HepG2 (cell line): ENCODE measurements around the gene PEX10. TPM values are rescaled to one million over a fixed set of nuclear protein-coding genes. Genes with fewer than 3 reads are reported as not detected.

Source experiments
- ATAC-seq: fragments of 200-7000 bp; cut with Tn5 transposase; 3 replicates; pipeline ENCODE4 v1.9.1; 2020; ENCODE audit warnings: mild to moderate bottlenecking, moderate library complexity
- BruUV-seq: library from RNA; stranded (reverse); fragments of 400-500 nt; replicated peaks from 2 replicates; lab custom pipeline; 2021; lab: Mats Ljungman, UMichigan
- CTCF ChIA-PET: fragments of 300-600 bp; formaldehyde crosslinking; extraction: SDS; loops from one replicate; lab custom pipeline; 2021; ENCODE audit warnings: low total read pairs, inconsistent platforms, low intra/inter-chr PET ratio; lab: Yijun Ruan, JAX
- POLR2A ChIA-PET: fragments of 350-600 bp; sonication (Branson Sonifier 250); formaldehyde crosslinking; loops from one replicate; lab custom pipeline; 2020; ENCODE audit warnings: antibody characterized with exemption, inconsistent platforms; lab: Yijun Ruan, JAX
- DNase-seq: peaks from one replicate; pipeline ENCODE4 v3.0.0-alpha.2; 2015; ENCODE audit warnings: low spot score
- FAIRE-seq: peaks from 3 replicates; lab custom pipeline; 2011; peaks lifted over from hg19 to GRCh38; lab: Jason Lieb, UNC
- H2AFZ ChIP-seq: one replicate; pipeline ENCODE4 v1.6.1; 2011; ENCODE audit warnings: low read length, inconsistent platforms
- H3K27ac ChIP-seq: fragments of 300-600 bp; 3 replicates; pipeline ENCODE4 v1.8.0; 2011; ENCODE audit warnings: mixed run types, mild to moderate bottlenecking, mixed read lengths, low read length, inconsistent platforms; ENCODE audit not compliant: insufficient read depth; ENCODE audit errors: extremely low read length
- H3K27me3 ChIP-seq, 2 experiments: fragments of 200-600 bp in 1 of 2; 2 replicates in 1 of 2; 3 replicates in 1 of 2; pipeline versions ENCODE4 v1.6.0 to v1.8.0; 2011; ENCODE audit warnings: low read length in 2 of 2, mild to moderate bottlenecking in 2 of 2, moderate library complexity in 2 of 2, inconsistent platforms in 1 of 2; ENCODE audit not compliant: insufficient read depth in 2 of 2, control insufficient read depth in 1 of 2
- H3K36me3 ChIP-seq, 2 experiments: fragments of 200-600 bp in 1 of 2; replicated peaks in 1 of 2; 2 replicates in 1 of 2; 3 replicates in 1 of 2; pipeline versions ENCODE4 v1.5.1 to v1.8.0; 2011; ENCODE audit warnings: low read length in 2 of 2, inconsistent platforms in 1 of 2; ENCODE audit not compliant: insufficient read depth in 2 of 2, control insufficient read depth in 1 of 2
- H3K4me1 ChIP-seq: 2 replicates; pipeline ENCODE4 v1.5.1; 2012; ENCODE audit warnings: low read length, inconsistent platforms; ENCODE audit not compliant: insufficient read depth
- H3K4me2 ChIP-seq: 2 replicates; pipeline ENCODE4 v1.6.0; 2011; ENCODE audit warnings: low read depth, low read length, inconsistent platforms
- H3K4me3 ChIP-seq, 3 experiments: fragments of 200-600 bp in 1 of 3; sonication (generic), shearing (Covaris generic) in 1 of 3; replicated peaks in 1 of 3; 2 replicates each; pipeline ENCODE4 v1.5.1; 2011 to 2016; ENCODE audit warnings: low read length in 3 of 3, inconsistent platforms in 2 of 3, low read depth in 2 of 3, mild to moderate bottlenecking in 2 of 3, control low read depth in 1 of 3, mixed read lengths in 1 of 3; ENCODE audit not compliant: insufficient read depth in 1 of 3
- H3K79me2 ChIP-seq: one replicate; pipeline ENCODE4 v1.6.1; 2011; ENCODE audit warnings: low read length, inconsistent platforms; ENCODE audit not compliant: insufficient read depth
- H3K9ac ChIP-seq: 2 replicates; pipeline ENCODE4 v1.6.0; 2011; ENCODE audit warnings: mild to moderate bottlenecking, low read depth, low read length, inconsistent platforms; ENCODE audit not compliant: insufficient read depth
- H3K9me3 ChIP-seq: 2 replicates; pipeline ENCODE4 v1.5.1; 2012; ENCODE audit warnings: mild to moderate bottlenecking, low read length
- H4K20me1 ChIP-seq: 2 replicates; pipeline ENCODE4 v1.6.0; 2011; ENCODE audit warnings: inconsistent platforms, mild to moderate bottlenecking, low read length, moderate library complexity; ENCODE audit not compliant: insufficient read depth
- ATF2 ChIP-seq: sonication (generic); formaldehyde crosslinking; IDR thresholded peaks from 2 replicates; pipeline ENCODE4 v1.4.0; 2020; ENCODE audit warnings: missing genetic modification reagents
- CEBPG ChIP-seq: IDR thresholded peaks from 2 replicates; pipeline ENCODE4 v1.6.1; 2016
- GATAD2A ChIP-seq: IDR thresholded peaks from 2 replicates; pipeline ENCODE4 v1.6.1; 2016
- HIC2 ChIP-seq: sonication (generic); formaldehyde crosslinking; IDR thresholded peaks from 2 replicates; pipeline ENCODE4 v1.9.0; 2022; ENCODE audit warnings: low read depth, missing genetic modification reagents
- HNRNPK ChIP-seq: fragments of 200-400 bp; formaldehyde crosslinking; IDR thresholded peaks from 2 replicates; pipeline ENCODE4 v1.6.1; 2018; ENCODE audit warnings: low read length, low read depth, moderate library complexity, mild to moderate bottlenecking; ENCODE audit not compliant: poor library complexity, severe bottlenecking
- HOXA5 ChIP-seq: sonication (generic); formaldehyde crosslinking; IDR thresholded peaks from 2 replicates; pipeline ENCODE4 v1.4.0; 2020; ENCODE audit warnings: missing genetic modification reagents
- HOXD1 ChIP-seq: sonication (generic); formaldehyde crosslinking; IDR thresholded peaks from 2 replicates; pipeline ENCODE4 v1.5.0; 2020; ENCODE audit warnings: missing genetic modification reagents
- MYNN ChIP-seq: sonication (generic); formaldehyde crosslinking; IDR thresholded peaks from 2 replicates; pipeline ENCODE4 v1.4.0; 2020; ENCODE audit warnings: mild to moderate bottlenecking, low read depth, missing genetic modification reagents
- NCOA2 ChIP-seq: sonication (generic); formaldehyde crosslinking; IDR thresholded peaks from 2 replicates; pipeline ENCODE4 v1.8.0; 2022; ENCODE audit warnings: inconsistent platforms
- PRMT3 ChIP-seq: sonication (generic); formaldehyde crosslinking; IDR thresholded peaks from 2 replicates; pipeline ENCODE4 v1.8.1; 2022; ENCODE audit warnings: low read depth, mild to moderate bottlenecking, moderate library complexity, missing genetic modification reagents, borderline replicate concordance
- YEATS2 ChIP-seq: sonication (generic); formaldehyde crosslinking; IDR thresholded peaks from 2 replicates; pipeline ENCODE4 v1.4.0; 2020; ENCODE audit warnings: missing genetic modification reagents, borderline replicate concordance
- ZBTB10 ChIP-seq: sonication (generic); formaldehyde crosslinking; IDR thresholded peaks from 2 replicates; pipeline ENCODE4 v1.4.0; 2020; ENCODE audit warnings: missing genetic modification reagents, borderline replicate concordance
- ZFAT ChIP-seq: sonication (generic); formaldehyde crosslinking; conservative IDR thresholded peaks from 2 replicates; pipeline ENCODE4 v1.8.1; 2023; ENCODE audit warnings: missing genetic modification reagents, inconsistent platforms
- ZNF260 ChIP-seq: sonication (generic); formaldehyde crosslinking; IDR thresholded peaks from 2 replicates; pipeline ENCODE4 v1.4.0; 2020; ENCODE audit warnings: missing genetic modification reagents, low read depth, mild to moderate bottlenecking, borderline replicate concordance
- ZNF83 ChIP-seq: sonication (generic); formaldehyde crosslinking; IDR thresholded peaks from 2 replicates; pipeline ENCODE4 v1.4.0; 2020; ENCODE audit warnings: missing genetic modification reagents, mild to moderate bottlenecking, borderline replicate concordance
- WGBS: methylation state at CpG from one replicate; pipeline ENCODE4 v1.1.6; 2017; ENCODE audit warnings: low lambda C conversion rate; 5-methylcytosine and 5-hydroxymethylcytosine counted together
- in situ Hi-C: cut with HindIII; loops from 2 replicates; pipeline ENCODE4 v1.10.0; 2017; ENCODE audit warnings: low pct_unique_long_range_greater_than_20kb; ENCODE audit not compliant: extremely low pct_ligation_motif_present
- intact Hi-C: fragments of 100-400 bp; cut with micrococcal nuclease; formaldehyde crosslinking; loops from one replicate; pipeline ENCODE4 v1.10.0; 2022; ENCODE audit not compliant: unreplicated experiment
- polyA plus RNA-seq, 8 experiments: library from polyadenylated mRNA; depleted of rRNA in 3 of 8; stranded (reverse) in 7 of 8; unstranded in 1 of 8; fragments of >200 nt; fragmentation: Illumina TruSeq in 4 of 8; extraction: Trizol in 4 of 8; gene quantifications; 2 replicates each; pipeline versions ENCODE4 v1.2.1 to v1.2.3, GENCODE V29; 2011 to 2016; ENCODE audit warnings: low read depth in 4 of 8, missing spikeins in 1 of 8, mixed read lengths in 1 of 8; ENCODE audit not compliant: insufficient read depth in 1 of 8
- total RNA-seq, 5 experiments: library from RNA; depleted of rRNA; stranded (reverse); fragments of >200 nt; fragmentation: Illumina TruSeq; extraction: Trizol; gene quantifications; 2 replicates each; pipeline ENCODE4 v1.2.3, GENCODE V29; 2016; ENCODE audit warnings: low read depth in 1 of 5

The PEX10 gene
- total and polyA plus RNA-seq, 2 of the 13 experiments (the other 11 are each of a cell fraction or from before 2014, with no cell fraction given), result 16.1 to 39.6 TPM

GRCh38 chr1:2384130-2384860 is 28.1 kb downstream of the PEX10 start:
- DNase-seq, result peak; percentile 43
- Histone ChIP-seq H3K36me3 (0 out of 5 replicates have a peak, but pooled peaks cover 0 to 3% of the 10 kb centered on the region in 2 experiments), H3K9me3 (no peaks in the 10 kb centered on the region), H3K79me2 (no peaks in the 10 kb centered on the region), H2AFZ (no peak overlapping the region), H4K20me1 (no peaks in the 10 kb centered on the region), H3K27ac (peak overlapping the region; percentile 20), H3K4me3 (peak overlapping the region in 1 of 3 experiments; percentile 10; a peak in 1 of 6 replicates), H3K4me2 (peak overlapping the region; percentile 48), H3K4me1 (peaks cover 27% of the 10 kb centered on the region), H3K9ac (no peak overlapping the region), H3K27me3 (no peaks in the 10 kb centered on the region)
- CTCF ChIA-PET, result no interaction called here
- BruUV-seq, result no TSS peak
- intact Hi-C loops, result loop anchor here (5.0 kb wide), 1 partner anchor 72 kb away; no protein-coding TSS in a partner anchor
- WGBS, result 63% methylated on average over 21 of the region's 21 CpGs
- peak; percentile 18 for FAIRE-seq
- ATAC-seq, result peak; percentile 21
- POLR2A ChIA-PET, result interaction anchor here (0.9 kb wide), 1 partner anchor 190 kb away, joined by 4 read pairs; the partner anchor contains the start of gene FAAP20
- in situ Hi-C loops, result loop anchor here (5.0 kb wide), 1 partner anchor 192 kb away; the partner anchor contains the start of gene FAAP20
- TF ChIP-seq ATF2 (CRISPR knock-in tag) (no peak), ZFAT (no peak), HNRNPK (no peak), PRMT3 (CRISPR knock-in tag) (no peak), GATAD2A (no peak), HIC2 (CRISPR knock-in tag) (no peak), HOXA5 (CRISPR knock-in tag) (no peak), NCOA2 (no peak), MYNN (CRISPR knock-in tag) (no peak), ZNF83 (no peak), HOXD1 (no peak), ZNF260 (CRISPR knock-in tag) (no peak), YEATS2 (CRISPR knock-in tag) (no peak), CEBPG (CRISPR knock-in tag) (0 out of 2 replicates have a peak, but pooled peaks have one; percentile 6), ZBTB10 (CRISPR knock-in tag) (no peak)
